Cortex of kidney (tissue), 1 donor: Measurements from ENCODE around the gene MAP1LC3C.
"Not testable (repeated sequence)": the region's sequence is repeated elsewhere in the genome, so short reads cannot be mapped to it uniquely, and the experiment has no call there.

Experiments
- DNase-seq: peaks from one replicate; lab custom pipeline; 2025; lab: John Stamatoyannopoulos, UW

Gene MAP1LC3C

GRCh38 chr1:241992734-241993133, 6.2 kb downstream of the MAP1LC3C start:
- DNase-seq, result no peak

GRCh38 chr1:241990040-241990439, 8.9 kb downstream of the MAP1LC3C start:
- DNase-seq, result no peak

DNA sequence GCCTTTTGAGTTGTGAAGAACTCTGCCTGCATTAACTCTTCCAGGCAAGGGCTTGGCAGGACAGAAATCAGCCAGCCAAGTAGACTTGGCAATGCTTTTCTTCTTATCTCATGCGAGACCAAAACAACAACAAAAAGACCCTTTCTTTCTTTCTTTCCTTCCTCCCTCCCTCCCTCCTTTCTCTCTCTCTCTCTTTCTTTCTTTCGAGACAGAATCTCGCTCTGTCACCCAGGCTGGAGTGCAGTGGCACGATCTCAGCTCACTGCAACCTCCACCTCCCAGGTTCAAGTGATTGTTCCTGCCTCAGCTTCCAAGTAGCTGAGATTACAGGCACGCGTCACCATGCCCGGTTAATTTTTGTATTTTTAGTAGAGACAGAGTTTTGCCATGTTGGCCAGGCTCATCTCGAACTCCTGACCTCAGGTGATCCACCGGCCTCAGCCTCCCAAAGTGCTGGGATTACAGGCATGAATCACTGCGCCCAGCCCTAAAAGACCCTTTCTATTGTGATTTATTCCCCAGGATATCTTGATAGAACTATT, 10.4 kb downstream of the MAP1LC3C start:
- DNase-seq, result not testable (repeated sequence)

- no peak for DNase-seq
Observed at GRCh38 chr1:241985787-241986186, 13.1 kb downstream of the MAP1LC3C start.

DNA sequence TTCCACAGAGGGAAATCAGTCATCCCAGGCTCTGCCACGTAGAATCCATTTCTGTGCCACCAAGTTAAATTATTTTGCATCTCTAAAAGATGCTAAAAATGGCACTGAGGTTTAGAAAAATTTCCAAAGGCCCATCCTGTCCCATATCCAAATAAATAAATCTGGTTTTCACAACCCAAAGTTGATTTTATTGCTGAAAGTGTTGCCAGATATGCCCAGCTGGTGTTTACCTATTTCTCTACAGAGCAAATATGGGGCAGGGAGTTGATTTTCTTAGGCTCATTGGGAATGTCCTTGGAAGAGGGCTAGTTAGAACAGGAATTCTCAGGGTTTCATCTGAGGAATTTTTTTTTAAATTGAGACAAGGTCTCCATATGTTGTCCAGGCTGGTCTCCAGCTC, 19.0 kb downstream of the MAP1LC3C start:
- no peak for DNase-seq

DNA sequence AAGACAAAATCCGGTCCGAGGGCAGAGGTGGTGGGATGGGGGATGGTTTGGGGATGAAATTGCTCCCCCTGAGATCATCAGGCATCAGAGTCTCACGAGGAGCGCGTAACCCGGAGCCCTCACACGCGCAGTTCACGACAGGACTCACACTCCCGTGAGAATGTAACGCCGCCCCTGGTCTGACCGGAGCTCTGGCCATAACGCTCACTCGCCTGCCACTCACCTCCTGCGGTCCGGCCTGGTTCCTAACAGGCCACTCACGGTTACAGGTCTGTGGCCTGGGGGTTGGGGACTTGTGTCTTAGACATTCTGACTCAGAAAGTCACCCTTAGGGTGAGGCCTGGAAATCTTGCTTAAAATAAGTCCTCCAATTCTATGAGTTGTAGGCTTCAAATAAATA, 19.8 kb downstream of the MAP1LC3C start:
- DNase-seq, result no peak

DNA sequence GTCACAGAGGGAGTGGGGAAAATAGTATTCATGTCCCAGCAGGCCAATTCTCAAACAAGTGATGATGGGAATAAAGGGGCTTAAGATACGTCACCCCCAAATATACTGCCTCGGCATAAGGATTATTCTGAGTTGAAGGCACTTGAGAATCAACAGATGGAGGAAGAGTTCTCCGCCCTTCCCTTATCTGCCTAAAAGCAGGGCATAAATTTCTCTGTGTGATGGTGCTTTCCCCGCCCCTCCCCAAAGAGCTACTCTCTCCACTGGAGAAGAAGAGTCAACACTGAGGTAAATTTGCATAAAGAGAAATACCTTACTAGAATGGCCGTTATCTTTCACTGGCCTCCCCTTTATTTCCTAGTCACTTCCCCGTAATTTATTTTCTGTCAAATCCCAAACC, 22.7 kb downstream of the MAP1LC3C start:
- no peak for DNase-seq

DNA sequence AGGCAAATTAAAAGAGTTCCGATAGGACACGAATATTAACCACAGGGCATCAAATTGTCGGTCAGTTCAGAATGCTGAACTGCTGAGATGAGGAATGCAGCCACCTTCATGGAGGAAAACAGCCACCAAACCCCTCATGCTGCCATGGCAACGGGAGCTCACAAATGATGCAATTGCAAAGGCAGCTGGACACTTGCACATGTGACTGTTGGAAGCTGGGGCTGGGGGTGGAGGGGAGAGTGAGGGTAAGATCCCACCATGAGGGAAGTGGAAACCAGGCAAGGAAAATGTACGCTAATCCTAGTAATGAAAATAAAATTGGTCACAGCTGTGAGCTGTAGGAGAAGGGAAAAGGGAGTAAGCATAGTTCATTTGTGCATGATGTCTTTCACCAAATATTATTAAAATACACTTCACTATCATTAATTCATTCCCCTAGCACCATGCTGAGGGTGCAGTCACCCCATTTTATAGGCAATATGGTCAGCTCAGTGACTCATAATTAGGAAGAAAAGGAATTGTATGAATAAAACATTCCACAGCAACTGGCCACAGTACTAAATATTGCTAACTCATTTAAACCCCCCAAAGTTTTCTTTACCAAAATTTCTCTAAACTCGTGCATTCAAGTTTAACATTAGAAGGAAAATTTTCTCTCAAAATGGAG, 26.1 kb downstream of the MAP1LC3C start:
- no peak for DNase-seq

- DNase-seq, result no peak
Observed at GRCh38 chr1:241968611-241969010, 30.3 kb downstream of the MAP1LC3C start.

DNA sequence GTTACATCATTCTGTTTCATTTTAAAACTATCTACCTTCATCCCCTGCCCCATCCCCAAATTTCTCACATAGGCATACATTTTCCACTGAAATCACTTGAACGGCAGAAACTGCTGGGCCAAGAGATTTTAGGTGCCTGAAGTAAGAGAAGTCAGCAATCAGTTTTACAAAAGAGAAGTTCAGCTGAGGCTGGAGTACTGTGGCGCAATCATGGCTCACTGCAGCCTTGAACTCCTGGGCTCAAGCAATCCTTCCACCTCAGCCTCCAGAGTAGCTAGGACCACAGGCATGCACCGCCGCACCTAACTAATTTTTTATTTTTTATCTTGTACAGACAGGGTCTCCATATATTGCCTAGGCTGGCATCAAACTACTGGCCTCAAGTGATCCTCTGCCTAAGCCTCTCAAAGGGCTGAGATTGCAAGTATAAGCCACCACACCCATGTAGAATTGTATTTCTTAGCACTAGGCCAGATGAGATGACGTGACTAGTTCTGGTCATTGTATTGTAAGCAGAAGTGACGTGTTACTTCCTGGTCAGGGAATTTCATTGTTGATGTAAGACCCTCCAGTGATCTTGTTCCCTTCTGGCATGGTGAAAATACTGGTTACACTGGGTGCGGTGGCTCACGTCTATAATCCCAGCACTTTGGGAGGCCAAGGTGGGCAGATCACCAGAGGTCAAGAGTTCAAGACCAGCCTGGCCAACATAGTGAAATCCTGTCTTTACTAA, 34.2 kb downstream of the MAP1LC3C start:
- no peak for DNase-seq

DNA sequence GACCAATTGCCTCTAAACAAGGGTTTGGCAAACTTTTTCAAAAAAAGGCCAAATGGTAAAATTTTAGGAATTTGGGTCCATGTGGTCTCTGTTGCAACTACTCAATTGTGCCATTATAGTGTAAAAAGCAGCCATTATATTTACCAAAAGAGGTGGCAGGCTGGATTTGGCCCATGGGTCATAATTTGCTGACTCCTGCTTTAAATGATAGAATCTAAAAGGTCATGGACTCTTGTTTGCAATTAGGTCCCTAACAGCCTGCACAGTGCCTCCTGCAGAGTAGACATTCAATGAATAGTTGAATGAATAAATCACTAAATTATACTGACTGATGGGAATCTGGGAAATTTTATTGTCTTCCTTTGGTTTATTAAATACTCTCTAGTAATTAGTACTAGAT, 35.2 kb downstream of the MAP1LC3C start:
- no peak for DNase-seq

DNA sequence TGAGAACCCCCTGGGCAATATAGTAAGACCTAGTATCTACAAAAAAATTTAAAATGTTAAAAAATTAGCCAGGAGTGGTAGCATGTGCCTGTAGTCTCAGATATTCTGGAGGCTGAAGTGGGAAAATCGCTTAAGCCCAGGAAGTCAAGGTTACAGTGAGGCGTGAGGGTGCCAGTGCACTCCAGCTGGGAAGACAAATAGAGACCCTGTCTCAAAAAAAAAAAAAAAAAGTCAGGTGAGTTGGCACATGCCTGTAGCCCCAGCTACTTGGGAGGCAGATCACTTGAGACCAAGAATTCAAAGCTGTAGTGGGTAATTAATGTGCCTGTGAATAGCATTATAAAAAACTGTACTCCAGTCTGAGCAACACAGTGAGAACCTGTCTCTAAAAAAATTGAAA, 36.7 kb downstream of the MAP1LC3C start:
- DNase-seq, result no peak

DNA sequence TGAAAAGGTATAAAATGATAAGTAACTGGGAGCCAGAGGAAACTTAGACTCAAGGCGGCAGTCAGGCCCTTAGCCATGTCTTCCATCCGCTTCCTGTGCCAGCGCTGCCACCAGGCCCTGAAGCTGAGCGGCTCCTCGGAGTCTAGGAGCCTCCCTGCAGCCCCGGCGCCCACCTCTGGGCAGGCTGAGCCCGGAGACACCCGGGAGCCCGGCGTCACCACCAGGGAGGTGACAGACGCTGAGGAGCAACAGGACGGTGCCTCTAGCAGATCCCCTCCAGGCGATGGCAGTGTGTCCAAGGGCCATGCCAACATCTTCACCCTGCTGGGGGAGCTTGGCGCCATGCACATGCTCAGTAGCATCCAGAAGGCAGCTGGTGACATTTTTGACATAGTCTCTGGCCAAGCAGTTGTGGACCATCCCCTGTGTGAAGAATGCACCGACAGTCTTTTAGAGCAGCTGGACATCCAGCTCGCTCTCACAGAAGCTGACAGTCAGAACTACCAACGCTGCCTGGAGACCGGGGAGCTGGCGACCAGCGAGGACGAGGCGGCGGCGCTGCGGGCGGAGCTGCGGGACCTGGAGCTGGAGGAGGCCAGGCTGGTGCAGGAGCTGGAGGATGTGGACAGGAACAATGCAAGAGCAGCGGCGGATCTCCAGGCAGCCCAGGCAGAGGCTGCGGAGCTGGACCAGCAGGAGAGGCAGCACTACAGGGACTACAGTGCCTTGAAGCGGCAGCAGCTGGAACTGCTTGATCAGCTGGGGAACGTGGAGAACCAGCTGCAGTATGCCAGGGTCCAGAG, 41.0 kb downstream of the MAP1LC3C start, which contains the start of gene BECN2:
BECN2 (plus strand) TSS at position 76 of the 803 bp plus-strand sequence; CDS start at position 76, 0 bp downstream.
- DNase-seq, result no peak

- no peak for DNase-seq
Observed at GRCh38 chr1:241950390-241950789, 48.5 kb downstream of the MAP1LC3C start.

DNA sequence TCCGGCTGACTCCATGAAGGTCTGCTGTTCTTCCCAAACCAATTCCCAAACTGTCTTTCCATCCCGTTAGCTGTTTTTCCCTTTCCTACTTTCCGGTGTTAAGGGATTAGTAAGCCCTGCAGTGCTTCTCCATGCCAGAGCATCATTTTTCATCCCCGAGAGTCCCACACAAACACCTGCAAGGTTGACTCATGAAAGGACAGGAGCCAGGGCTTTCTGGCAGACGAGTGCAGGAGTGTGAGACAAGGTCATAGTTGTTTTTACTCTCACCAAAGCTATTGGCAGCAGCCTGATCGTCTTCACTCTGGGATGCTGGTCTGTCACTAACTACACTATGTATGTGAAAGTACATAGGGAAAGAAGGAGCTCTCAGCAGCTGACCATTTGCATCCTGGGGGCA, 51.5 kb downstream of the MAP1LC3C start:
- DNase-seq, result no peak
